CD4-positive, alpha-beta T cell (primary cell): Measurements from ENCODE around the gene BTF3. TPM values are rescaled to one million over a fixed set of nuclear protein-coding genes. Genes with fewer than 3 reads are reported as not detected.
A peak's percentile ranks its signal among the peaks of the same experiment; 100 is the strongest.

Experiments used
- ATAC-seq: fragments of 200-7000 bp; cut with Tn5 transposase; one replicate; pipeline ENCODE4 v1.10.0; 2022; ENCODE audit warnings: mild to moderate bottlenecking; ENCODE audit not compliant: poor library complexity
- CTCF ChIA-PET: fragments of 350-600 bp; sonication (Branson Sonifier 250); formaldehyde crosslinking; loops from one replicate; lab custom pipeline; 2021; ENCODE audit warnings: antibody characterized with exemption, inconsistent platforms; lab: Charles Lee
- POLR2A ChIA-PET: fragments of 350-600 bp; sonication (Branson Sonifier 250); formaldehyde crosslinking; loops from one replicate; lab custom pipeline; 2021; ENCODE audit warnings: antibody characterized with exemption, inconsistent platforms; lab: Charles Lee
- DNase-seq, 14 experiments: peaks; one replicate each; pipeline ENCODE4 v3.0.0-alpha.2; 2013 to 2020; ENCODE audit warnings: mixed read lengths in 2 of 14
- H3K27ac ChIP-seq, 2 donors: one replicate each; pipeline versions ENCODE4 v1.5.1 to v1.7.0; 2013; ENCODE audit warnings: low read length in 2 of 2, low read depth in 1 of 2, mild to moderate bottlenecking in 1 of 2
- H3K27me3 ChIP-seq, 2 experiments: 1 replicate in 1 of 2; 2 replicates in 1 of 2; pipeline versions ENCODE4 v1.6.1 to v1.7.0; 2013; ENCODE audit warnings: low read length in 2 of 2, control low read depth in 1 of 2, mild to moderate bottlenecking in 1 of 2, moderate library complexity in 1 of 2; ENCODE audit not compliant: insufficient read depth in 2 of 2, control insufficient read depth in 1 of 2
- H3K36me3 ChIP-seq: one replicate; pipeline ENCODE4 v1.6.1; 2013; ENCODE audit warnings: low read length, control low read depth; ENCODE audit not compliant: insufficient read depth
- H3K4me1 ChIP-seq: one replicate; pipeline ENCODE4 v1.6.1; 2013; ENCODE audit warnings: low read length, control low read depth; ENCODE audit not compliant: insufficient read depth
- H3K4me3 ChIP-seq: one replicate; pipeline ENCODE4 v1.5.1; 2013; ENCODE audit warnings: mild to moderate bottlenecking, low read length, moderate library complexity
- H3K9me3 ChIP-seq, 2 experiments: 1 replicate in 1 of 2; 2 replicates in 1 of 2; pipeline versions ENCODE4 v1.6.1 to v1.7.0; 2013; ENCODE audit warnings: low read length in 2 of 2, mild to moderate bottlenecking in 2 of 2, control low read depth in 1 of 2, moderate library complexity in 1 of 2; ENCODE audit not compliant: control insufficient read depth in 1 of 2, insufficient read depth in 1 of 2
- H3K27ac Mint-ChIP-seq: one replicate; pipeline ENCODE4 v1.8.0; 2020; ENCODE audit warnings: mixed read lengths
- H3K27me3 Mint-ChIP-seq: one replicate; pipeline ENCODE4 v1.8.0; 2021; ENCODE audit warnings: mixed read lengths
- H3K36me3 Mint-ChIP-seq: one replicate; pipeline ENCODE4 v1.8.0; 2021; ENCODE audit warnings: low read depth, mixed read lengths
- H3K4me1 Mint-ChIP-seq: one replicate; pipeline ENCODE4 v1.8.0; 2021; ENCODE audit warnings: low read depth, mixed read lengths
- H3K4me3 Mint-ChIP-seq: one replicate; pipeline ENCODE4 v1.8.0; 2020; ENCODE audit warnings: mild to moderate bottlenecking, mixed read lengths
- H3K9me3 Mint-ChIP-seq: one replicate; pipeline ENCODE4 v1.8.0; 2020; ENCODE audit warnings: mixed read lengths
- intact Hi-C, 2 experiments: fragments of 100-400 bp; cut with DNase I in 1 of 2; cut with micrococcal nuclease in 1 of 2; formaldehyde crosslinking; loops; one replicate each; pipeline versions ENCODE4 v1.15.1 to v1.9.0; 2023 to 2025; cut with DNase I, micrococcal nuclease
- total RNA-seq, 174 experiments: library from RNA in 2 of 174; stranded (reverse) in 2 of 174; gene quantifications; one replicate each; pipeline ENCODE4 v1.2.3 and lab custom pipeline; 2021 to 2026
- TF ChIP-seq, protein P1 (sequence below): fragments of 200-600 bp; IDR thresholded peaks from one replicate; pipeline ENCODE4 v1.8.0; 2022; ENCODE audit warnings: antibody characterized with exemption, mild to moderate bottlenecking

BTF3 gene
- total RNA-seq, 2 experiments from 2014 or later = 756 to 769 TPM

DNA sequence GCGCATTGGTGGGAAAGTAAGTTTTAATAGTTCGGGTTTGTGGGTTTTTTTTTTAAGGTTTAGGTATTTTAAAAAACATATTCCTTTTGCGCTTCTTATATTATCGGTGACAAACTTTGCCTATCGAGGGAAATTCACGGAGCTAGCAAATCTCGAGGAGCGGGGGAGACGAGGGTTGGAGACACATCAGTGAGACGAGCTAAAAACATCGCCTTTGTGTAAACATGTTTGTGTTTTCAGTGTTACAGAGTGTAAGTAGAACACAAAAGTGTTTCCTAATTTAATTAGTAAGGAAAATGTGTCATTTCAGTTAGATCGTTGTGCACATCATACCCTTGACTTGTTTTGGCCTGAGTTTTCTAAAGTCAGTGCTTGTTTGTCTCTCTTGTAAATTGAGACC is 945 bp downstream of the BTF3 start:
- TF ChIP-seq, protein P1, sequence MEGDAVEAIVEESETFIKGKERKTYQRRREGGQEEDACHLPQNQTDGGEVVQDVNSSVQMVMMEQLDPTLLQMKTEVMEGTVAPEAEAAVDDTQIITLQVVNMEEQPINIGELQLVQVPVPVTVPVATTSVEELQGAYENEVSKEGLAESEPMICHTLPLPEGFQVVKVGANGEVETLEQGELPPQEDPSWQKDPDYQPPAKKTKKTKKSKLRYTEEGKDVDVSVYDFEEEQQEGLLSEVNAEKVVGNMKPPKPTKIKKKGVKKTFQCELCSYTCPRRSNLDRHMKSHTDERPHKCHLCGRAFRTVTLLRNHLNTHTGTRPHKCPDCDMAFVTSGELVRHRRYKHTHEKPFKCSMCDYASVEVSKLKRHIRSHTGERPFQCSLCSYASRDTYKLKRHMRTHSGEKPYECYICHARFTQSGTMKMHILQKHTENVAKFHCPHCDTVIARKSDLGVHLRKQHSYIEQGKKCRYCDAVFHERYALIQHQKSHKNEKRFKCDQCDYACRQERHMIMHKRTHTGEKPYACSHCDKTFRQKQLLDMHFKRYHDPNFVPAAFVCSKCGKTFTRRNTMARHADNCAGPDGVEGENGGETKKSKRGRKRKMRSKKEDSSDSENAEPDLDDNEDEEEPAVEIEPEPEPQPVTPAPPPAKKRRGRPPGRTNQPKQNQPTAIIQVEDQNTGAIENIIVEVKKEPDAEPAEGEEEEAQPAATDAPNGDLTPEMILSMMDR = no peak

DNA sequence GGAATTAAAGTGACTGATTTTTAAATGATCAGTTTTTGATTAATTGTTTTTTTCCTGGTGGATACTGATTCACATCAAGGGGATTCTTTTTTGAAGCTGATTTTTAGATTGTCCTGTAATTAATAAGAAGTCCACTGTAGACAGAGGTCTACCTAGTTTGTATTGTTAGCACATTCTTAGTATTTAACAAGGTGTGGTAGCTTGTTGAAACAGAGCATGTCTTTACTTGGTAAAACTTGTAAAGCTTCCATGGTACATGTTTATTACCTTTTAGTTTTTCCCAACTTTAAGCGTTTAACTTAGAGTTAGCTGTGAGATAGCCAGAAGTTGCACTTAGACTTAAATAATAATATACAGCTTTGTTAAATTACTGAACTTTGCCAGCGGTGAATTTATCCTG is 1.5 kb downstream of the BTF3 start:
- H3K9me3 ChIP-seq = no peaks in the 10 kb centered on the region
- H3K27me3 ChIP-seq = peaks cover 0 to 3% of the 10 kb centered on the region in 2 experiments
- H3K4me1 Mint-ChIP-seq = peaks cover 45% of the 10 kb centered on the region
- TF ChIP-seq, protein P1 = no peak
- peak overlapping the region; percentile 88 for H3K4me3 ChIP-seq
- H3K4me3 Mint-ChIP-seq = peak overlapping the region; percentile 99
- no peaks in the 10 kb centered on the region for H3K9me3 Mint-ChIP-seq
- intact Hi-C loops = loop anchor here (2.0 to 10.0 kb wide), 4 partner anchors 47 to 1177 kb away; partner anchors contain the start of genes MRPS27 (in 1 of the 2), PTCD2 (in 1 of the 2) and TNPO1 (in 1 of the 2)
- ATAC-seq (no peak), DNase-seq (no peak)
- H3K4me1 ChIP-seq = peaks cover 21% of the 10 kb centered on the region
- H3K27me3 Mint-ChIP-seq = no peaks in the 10 kb centered on the region
- H3K36me3 ChIP-seq = peaks cover 41% of the 10 kb centered on the region
- H3K36me3 Mint-ChIP-seq = peaks cover 68% of the 10 kb centered on the region
- ChIA-PET POLR2A (interaction anchor here (1.4 to 2.5 kb wide), 3 partner anchors 20 to 1267 kb away, joined by 4 to 14 read pairs (median 5); partner anchors contain the start of genes ANKRA2, GFM2 and NSA2), CTCF (no interaction called here)
- no peak overlapping the region for H3K27ac ChIP-seq
- peak overlapping the region; percentile 100 for H3K27ac Mint-ChIP-seq

More for the DNA sequence above, 945 bp downstream of the BTF3 start:
- H3K27ac Mint-ChIP-seq = peak overlapping the region; percentile 100
- H3K36me3 ChIP-seq = peaks cover 35% of the 10 kb centered on the region
- H3K36me3 Mint-ChIP-seq = peaks cover 63% of the 10 kb centered on the region
- peaks cover 4% of the 10 kb centered on the region for H3K27me3 Mint-ChIP-seq
- peak overlapping the region; percentile 88 for H3K4me3 ChIP-seq
- DNase-seq = peak in 1 of 14 experiments; percentile 10
- POLR2A ChIA-PET = interaction anchor here (1.1 to 2.5 kb wide), 10 partner anchors 21 to 1268 kb away, joined by 3 to 22 read pairs (median 4); partner anchors contain the start of genes ANKRA2, GFM2, MRPS27 and NSA2
- peak overlapping the region; percentile 99 for H3K4me3 Mint-ChIP-seq
- intact Hi-C loops = loop anchor here (2.0 to 10.0 kb wide), 4 partner anchors 47 to 1177 kb away; partner anchors contain the start of genes MRPS27 (in 1 of the 2), PTCD2 (in 1 of the 2) and TNPO1 (in 1 of the 2)
- H3K27me3 ChIP-seq = peaks cover 0 to 4% of the 10 kb centered on the region in 2 experiments
- H3K9me3 Mint-ChIP-seq = no peaks in the 10 kb centered on the region
- H3K4me1 ChIP-seq = peaks cover 21% of the 10 kb centered on the region
- ATAC-seq = no peak
- no peaks in the 10 kb centered on the region for H3K9me3 ChIP-seq
- H3K27ac ChIP-seq = peak overlapping the region; percentile 97
- H3K4me1 Mint-ChIP-seq = peaks cover 45% of the 10 kb centered on the region
- CTCF ChIA-PET = interaction anchor here (1.4 kb wide), 1 partner anchor 48 kb away, joined by 5 read pairs; no protein-coding TSS in a partner anchor

DNA sequence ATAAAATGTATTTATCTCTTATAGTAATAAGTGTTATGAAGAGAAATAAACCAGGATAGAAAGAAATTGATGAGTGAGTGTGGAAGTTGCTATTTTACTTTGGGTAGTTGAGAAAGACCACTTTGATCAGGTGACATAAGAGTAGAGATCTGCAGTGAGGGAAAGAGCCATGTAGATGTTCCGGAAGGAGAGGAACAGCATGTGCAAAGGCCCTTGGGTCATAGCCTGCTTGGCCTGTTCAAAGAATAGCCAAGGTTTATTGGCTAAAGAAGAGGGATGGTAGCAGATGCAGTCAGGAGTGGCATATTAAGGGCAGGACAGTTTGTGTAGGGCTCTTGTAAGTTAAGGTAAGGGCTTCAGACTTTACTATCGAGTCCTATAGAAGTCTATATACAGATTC is 3.2 kb downstream of the BTF3 start:
- intact Hi-C loops = no loop called here
- H3K4me3 Mint-ChIP-seq = peak overlapping the region; percentile 46
- Histone ChIP-seq H3K9me3 (no peaks in the 10 kb centered on the region), H3K27ac (no peak overlapping the region), H3K36me3 (peaks cover 57% of the 10 kb centered on the region), H3K27me3 (no peaks in the 10 kb centered on the region), H3K4me1 (peaks cover 21% of the 10 kb centered on the region), H3K4me3 (no peak overlapping the region)
- no peaks in the 10 kb centered on the region for H3K9me3 Mint-ChIP-seq
- peaks cover 45% of the 10 kb centered on the region for H3K4me1 Mint-ChIP-seq
- peaks cover 84% of the 10 kb centered on the region for H3K36me3 Mint-ChIP-seq
- TF ChIP-seq, protein P1 = no peak
- H3K27me3 Mint-ChIP-seq = no peaks in the 10 kb centered on the region
- H3K27ac Mint-ChIP-seq = peak overlapping the region; percentile 100
- ATAC-seq (no peak), DNase-seq (no peak)
- ChIA-PET POLR2A (no interaction called here), CTCF (no interaction called here)
